ENCODE results near the gene LRRTM4.

DNA sequence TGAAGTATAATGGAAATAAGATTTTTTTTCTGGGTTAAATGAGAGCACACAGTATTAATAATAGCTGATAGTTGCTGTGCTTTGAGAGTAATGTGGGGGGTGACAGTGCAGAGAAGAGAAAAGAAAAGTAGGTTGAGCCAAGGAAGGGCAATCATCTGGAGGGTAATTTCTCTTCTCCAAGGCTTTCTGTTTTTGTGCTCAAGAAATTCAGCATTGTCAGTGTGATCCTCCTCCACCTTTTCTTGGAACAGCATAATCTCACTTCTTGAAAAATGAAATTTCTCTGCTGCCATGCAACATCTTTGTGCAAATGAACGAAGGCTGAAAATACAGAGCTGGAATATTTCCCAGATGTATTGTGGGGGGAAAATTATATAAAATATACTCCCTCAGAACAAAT, 673.1 kb downstream of the LRRTM4 start:
- TF ChIP-seq, protein P1, sequence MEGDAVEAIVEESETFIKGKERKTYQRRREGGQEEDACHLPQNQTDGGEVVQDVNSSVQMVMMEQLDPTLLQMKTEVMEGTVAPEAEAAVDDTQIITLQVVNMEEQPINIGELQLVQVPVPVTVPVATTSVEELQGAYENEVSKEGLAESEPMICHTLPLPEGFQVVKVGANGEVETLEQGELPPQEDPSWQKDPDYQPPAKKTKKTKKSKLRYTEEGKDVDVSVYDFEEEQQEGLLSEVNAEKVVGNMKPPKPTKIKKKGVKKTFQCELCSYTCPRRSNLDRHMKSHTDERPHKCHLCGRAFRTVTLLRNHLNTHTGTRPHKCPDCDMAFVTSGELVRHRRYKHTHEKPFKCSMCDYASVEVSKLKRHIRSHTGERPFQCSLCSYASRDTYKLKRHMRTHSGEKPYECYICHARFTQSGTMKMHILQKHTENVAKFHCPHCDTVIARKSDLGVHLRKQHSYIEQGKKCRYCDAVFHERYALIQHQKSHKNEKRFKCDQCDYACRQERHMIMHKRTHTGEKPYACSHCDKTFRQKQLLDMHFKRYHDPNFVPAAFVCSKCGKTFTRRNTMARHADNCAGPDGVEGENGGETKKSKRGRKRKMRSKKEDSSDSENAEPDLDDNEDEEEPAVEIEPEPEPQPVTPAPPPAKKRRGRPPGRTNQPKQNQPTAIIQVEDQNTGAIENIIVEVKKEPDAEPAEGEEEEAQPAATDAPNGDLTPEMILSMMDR (conservative IDR thresholded peaks at IDR 0.05 in 1 of 2, IDR thresholded peaks at IDR 0.05 in 1 of 2; ENCODE audit: low read depth in 1 of 2, low read length in 2 of 2) = no peak
- TF ChIP-seq EZH2 (IDR thresholded peaks at IDR 0.05; ENCODE audit: low read length, missing control alignments) = no peak
